Hair follicular keratinocyte (primary cell): ENCODE results near the gene CFL2. TPM values are rescaled to one million over a fixed set of nuclear protein-coding genes. Genes with fewer than 3 reads are reported as not detected.

ENCODE experiments used
- total RNA-seq: library from RNA; depleted of rRNA; stranded (reverse); fragments of >200 nt; gene quantifications from 2 replicates; pipeline ENCODE4 v1.2.3, GENCODE V29; 2015

CFL2 gene
- total RNA-seq: 14.9 and 17.2 TPM in 2 replicates

GRCh38 chr14:34714320-34715126 lies at the start of gene CFL2:
Gene CFL2 (minus strand): TSS chr14:34714593. CDS start chr14:34714540, 53 bp downstream.

Other genes with a start within 250 kb of the CFL2 start
- 20.4 and 24.1 TPM in 2 replicates for gene EAPP, start 174.9 kb downstream of the CFL2 start, total RNA-seq
- 99.9 and 114 TPM in 2 replicates for gene SNX6, start 84.4 kb downstream of the CFL2 start, total RNA-seq
- 30.2 and 34.4 TPM in 2 replicates for gene BAZ1A, start 160.8 kb upstream of the CFL2 start, total RNA-seq